ENCODE results near the gene KRT76.
"Not testable (repeated sequence)": the region's sequence is repeated elsewhere in the genome, so short reads cannot be mapped to it uniquely, and the experiment has no call there.

KRT76 gene

GRCh38 chr12:52799505-52800211, 22.5 kb upstream of the KRT76 start:
- in situ Hi-C loops (cut with MboI; ENCODE audit: low pct_unique_long_range_greater_than_20kb, low sequenced_read_pairs), result no loop called here
- no peak for DNase-seq

GRCh38 chr12:52798671-52799504, 21.7 kb upstream of the KRT76 start:
- no peak for DNase-seq
- in situ Hi-C loops (cut with MboI; ENCODE audit: low pct_unique_long_range_greater_than_20kb, low sequenced_read_pairs), result no loop called here

DNA sequence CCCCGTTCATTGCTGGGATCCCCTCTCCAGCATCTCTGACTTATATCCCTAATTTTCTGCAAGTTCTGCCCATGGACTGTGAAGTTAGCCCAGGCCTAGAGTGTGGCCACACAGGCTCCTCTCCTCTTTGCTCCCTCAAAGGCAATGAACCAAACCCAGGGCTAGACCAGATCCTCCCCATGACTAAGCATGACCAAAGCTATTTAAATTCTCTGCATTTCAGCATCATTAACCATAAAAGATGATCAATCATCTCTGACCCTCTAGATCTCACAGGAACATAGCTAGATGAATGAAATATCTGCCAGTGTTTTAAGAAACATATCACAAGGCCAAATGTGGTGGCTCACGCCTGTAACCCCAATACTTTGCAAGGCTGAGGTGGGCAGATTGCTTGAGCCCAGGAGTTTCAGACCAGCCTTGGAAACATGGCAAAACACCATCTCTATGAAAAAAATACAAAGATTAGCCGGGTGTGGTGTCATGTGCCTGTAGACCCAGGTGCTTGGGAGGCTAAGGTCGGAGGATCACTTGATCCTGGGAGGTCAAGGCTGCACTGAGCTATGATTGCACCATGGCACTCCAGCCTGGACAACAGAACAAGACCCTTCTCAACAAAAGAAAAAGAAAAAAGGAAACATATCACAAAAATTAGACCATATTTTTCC, 21.0 kb upstream of the KRT76 start:
- in situ Hi-C loops (cut with MboI; ENCODE audit: low pct_unique_long_range_greater_than_20kb, low sequenced_read_pairs), result no loop called here
- no peak for DNase-seq

- no peak for DNase-seq
- in situ Hi-C loops (cut with MboI; ENCODE audit: low pct_unique_long_range_greater_than_20kb, low sequenced_read_pairs), result no loop called here
Observed at GRCh38 chr12:52797529-52797894, 20.4 kb upstream of the KRT76 start.

- in situ Hi-C loops (cut with MboI; ENCODE audit: low pct_unique_long_range_greater_than_20kb, low sequenced_read_pairs), result no loop called here
- no peak for DNase-seq
Observed at GRCh38 chr12:52796839-52797528, 19.8 kb upstream of the KRT76 start.

DNA sequence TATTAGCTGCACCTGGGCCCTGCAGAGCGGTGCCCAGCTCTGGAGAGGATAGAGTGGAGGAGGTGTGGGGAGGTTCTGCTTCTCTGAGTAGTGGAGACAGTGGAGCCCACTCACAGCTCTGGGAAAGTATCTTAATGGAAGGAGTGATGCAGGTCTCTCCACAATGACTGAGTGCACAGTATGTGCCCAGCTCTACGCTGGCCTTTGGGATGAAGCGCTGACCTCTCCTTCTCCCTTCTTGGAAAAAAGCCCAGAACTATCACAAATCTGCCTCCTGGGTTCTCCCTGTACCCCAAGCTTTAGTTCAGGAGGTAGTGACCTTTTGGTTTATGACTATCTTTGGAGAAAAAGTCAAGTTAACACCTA, 19.3 kb upstream of the KRT76 start:
- in situ Hi-C loops (cut with MboI; ENCODE audit: low pct_unique_long_range_greater_than_20kb, low sequenced_read_pairs), result no loop called here
- no peak for DNase-seq

- in situ Hi-C loops (cut with MboI; ENCODE audit: low pct_unique_long_range_greater_than_20kb, low sequenced_read_pairs), result no loop called here
Observed at GRCh38 chr12:52795694-52796428, 18.7 kb upstream of the KRT76 start, which contains the start of gene KRT3. TSS of gene KRT3 (minus strand) at chr12:52796117. CDS start at chr12:52796042, 75 bp downstream.

DNA sequence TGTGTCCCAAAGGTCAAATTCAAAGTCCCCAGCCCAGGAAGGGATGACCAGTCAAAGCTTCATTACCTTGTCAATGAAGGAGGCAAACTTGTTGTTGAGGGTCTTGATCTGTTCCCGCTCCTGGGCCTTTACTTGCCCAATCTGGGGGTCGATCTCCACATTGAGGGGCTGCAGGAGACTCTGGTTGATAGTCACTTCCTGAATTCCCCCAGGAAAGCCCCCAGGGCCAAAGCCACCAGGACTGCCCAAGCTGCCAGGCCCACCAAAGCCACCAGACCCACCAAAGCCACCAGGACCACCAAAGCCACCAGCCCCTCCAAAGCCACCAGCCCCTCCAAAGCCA, 18.2 kb upstream of the KRT76 start:
- in situ Hi-C loops (cut with MboI; ENCODE audit: low pct_unique_long_range_greater_than_20kb, low sequenced_read_pairs); DNase-seq: not testable (repeated sequence)

More at GRCh38 chr12:52795694-52796428, 18.7 kb upstream of the KRT76 start, which contains the start of gene KRT3:
- no peak for DNase-seq

GRCh38 chr12:52794479-52795331, 17.6 kb upstream of the KRT76 start:
- DNase-seq, result no peak
- in situ Hi-C loops (cut with MboI; ENCODE audit: low pct_unique_long_range_greater_than_20kb, low sequenced_read_pairs), result no loop called here

- in situ Hi-C loops (cut with MboI; ENCODE audit: low pct_unique_long_range_greater_than_20kb, low sequenced_read_pairs), result no loop called here
Observed at GRCh38 chr12:52792185-52793029, 15.3 kb upstream of the KRT76 start.

GRCh38 chr12:52791271-52792184, 14.4 kb upstream of the KRT76 start:
- no peak for DNase-seq
- in situ Hi-C loops (cut with MboI; ENCODE audit: low pct_unique_long_range_greater_than_20kb, low sequenced_read_pairs), result no loop called here

More at GRCh38 chr12:52792185-52793029, 15.3 kb upstream of the KRT76 start:
- DNase-seq, result no peak

- no peak for DNase-seq
- in situ Hi-C loops (cut with MboI; ENCODE audit: low pct_unique_long_range_greater_than_20kb, low sequenced_read_pairs), result no loop called here
Observed at GRCh38 chr12:52790427-52791270, 13.5 kb upstream of the KRT76 start.

GRCh38 chr12:52789637-52790426, 12.7 kb upstream of the KRT76 start:
- in situ Hi-C loops (cut with MboI; ENCODE audit: low pct_unique_long_range_greater_than_20kb, low sequenced_read_pairs), result no loop called here
- DNase-seq, result peak; percentile 21

- DNase-seq, result no peak
- in situ Hi-C loops (cut with MboI; ENCODE audit: low pct_unique_long_range_greater_than_20kb, low sequenced_read_pairs), result no loop called here
Observed at GRCh38 chr12:52788876-52789636, 11.9 kb upstream of the KRT76 start.
